GM23338 (cell line): Measurements from ENCODE around the gene NQO1. TPM values are rescaled to one million over a fixed set of nuclear protein-coding genes. Genes with fewer than 3 reads are reported as not detected.

Experiments
- ATAC-seq: fragments of 200-7000 bp; cut with Tn5 transposase; 3 replicates; pipeline ENCODE4 v1.9.1; 2020
- DNase-seq: peaks from one replicate; pipeline ENCODE4 v3.0.0-alpha.2; 2015; ENCODE audit warnings: low spot score
- H2AFZ ChIP-seq: fragments of 200-600 bp; sonication (generic); 2 replicates; pipeline ENCODE4 v1.8.0; 2016; ENCODE audit warnings: antibody characterized with exemption, mild to moderate bottlenecking, moderate library complexity
- H3F3A ChIP-seq: fragments of 200-600 bp; sonication (generic); replicated peaks from 2 replicates; pipeline ENCODE4 v1.8.0; 2017; ENCODE audit warnings: antibody characterized with exemption, mixed run types, low read depth
- H3K27ac ChIP-seq: fragments of 200-600 bp; sonication (generic); 2 replicates; pipeline ENCODE4 v1.6.1; 2016; ENCODE audit warnings: low read depth
- H3K27me3 ChIP-seq: fragments of 200-600 bp; sonication (generic); 2 replicates; pipeline ENCODE4 v1.8.0; 2016; ENCODE audit warnings: mild to moderate bottlenecking, mixed run types, moderate library complexity; ENCODE audit not compliant: insufficient read depth
- H3K36me3 ChIP-seq: fragments of 200-600 bp; sonication (generic); 2 replicates; pipeline ENCODE4 v1.8.0; 2016; ENCODE audit warnings: mild to moderate bottlenecking; ENCODE audit not compliant: insufficient read depth
- H3K4me1 ChIP-seq: fragments of 200-600 bp; sonication (generic); 2 replicates; pipeline ENCODE4 v1.8.0; 2016; ENCODE audit warnings: mild to moderate bottlenecking, moderate library complexity; ENCODE audit not compliant: insufficient read depth
- H3K4me2 ChIP-seq: fragments of 200-600 bp; sonication (generic); 2 replicates; pipeline ENCODE4 v1.7.1; 2017; ENCODE audit warnings: mixed run types
- H3K4me3 ChIP-seq: fragments of 200-600 bp; sonication (generic); 2 replicates; pipeline ENCODE4 v1.6.1; 2016; ENCODE audit warnings: mixed run types
- H3K79me2 ChIP-seq: fragments of 200-600 bp; sonication (generic); replicated peaks from 2 replicates; pipeline ENCODE4 v1.8.0; 2017; ENCODE audit warnings: mild to moderate bottlenecking; ENCODE audit not compliant: insufficient read depth
- H3K9me2 ChIP-seq: fragments of 200-600 bp; sonication (generic); 2 replicates; pipeline ENCODE4 v1.8.0; 2017; ENCODE audit not compliant: insufficient read depth
- H4K20me1 ChIP-seq: fragments of 200-600 bp; sonication (generic); replicated peaks from 2 replicates; pipeline ENCODE4 v1.8.0; 2017; ENCODE audit warnings: mild to moderate bottlenecking; ENCODE audit not compliant: insufficient read depth
- H3K27ac Mint-ChIP-seq: 2 replicates; pipeline ENCODE4 v1.8.0; 2020; ENCODE audit warnings: inconsistent platforms, mild to moderate bottlenecking, moderate library complexity, mixed read lengths
- H3K27me3 Mint-ChIP-seq: 3 replicates; pipeline ENCODE4 v1.8.0; 2022; ENCODE audit warnings: low read depth, mild to moderate bottlenecking, moderate library complexity, mixed read lengths, inconsistent platforms; ENCODE audit not compliant: insufficient read depth, poor library complexity
- H3K36me3 Mint-ChIP-seq: 3 replicates; pipeline ENCODE4 v1.8.0; 2021; ENCODE audit warnings: low read depth, mild to moderate bottlenecking, inconsistent platforms, moderate library complexity, mixed read lengths
- H3K4me1 Mint-ChIP-seq: 3 replicates; pipeline ENCODE4 v1.8.0; 2020; ENCODE audit warnings: mild to moderate bottlenecking, inconsistent platforms, mixed read lengths
- H3K4me3 Mint-ChIP-seq: 3 replicates; pipeline ENCODE4 v1.8.0; 2021; ENCODE audit warnings: moderate library complexity, mild to moderate bottlenecking, inconsistent platforms, mixed read lengths
- H3K9me3 Mint-ChIP-seq: 3 replicates; pipeline ENCODE4 v1.8.0; 2020; ENCODE audit warnings: moderate library complexity, mild to moderate bottlenecking, inconsistent platforms, mixed read lengths
- CREB1 ChIP-seq: fragments of 250-450 bp; sonication (Bioruptor Pico); IDR thresholded peaks from 2 replicates; pipeline ENCODE4 v1.5.0; 2020; ENCODE audit warnings: low read depth, mild to moderate bottlenecking, moderate library complexity
- CTCF ChIP-seq, 2 experiments: fragments of 200-600 bp in 1 of 2; sonication (generic) in 1 of 2; conservative IDR thresholded peaks; 2 replicates each; pipeline versions ENCODE4 v1.5.1 to v1.6.1; 2016 to 2017; ENCODE audit warnings: antibody characterized with exemption in 2 of 2, low read depth in 2 of 2, mild to moderate bottlenecking in 2 of 2, moderate library complexity in 1 of 2
- ETS1 ChIP-seq: IDR thresholded peaks from 2 replicates; pipeline ENCODE4 v1.6.1; 2016; ENCODE audit warnings: antibody characterized with exemption
- EZH2 ChIP-seq: fragments of 200-600 bp; sonication (generic); IDR thresholded peaks from one replicate; pipeline ENCODE4 v1.8.0; 2017; ENCODE audit warnings: antibody characterized with exemption, mild to moderate bottlenecking, low read depth; ENCODE audit not compliant: unreplicated experiment
- EZH2phosphoT487 ChIP-seq: fragments of 200-600 bp; sonication (generic); IDR thresholded peaks from one replicate; pipeline ENCODE4 v1.8.1; 2018; ENCODE audit warnings: antibody characterized with exemption; ENCODE audit not compliant: unreplicated experiment
- JUNB ChIP-seq: IDR thresholded peaks from one replicate; pipeline ENCODE4 v1.6.1; 2016; ENCODE audit warnings: antibody characterized with exemption; ENCODE audit not compliant: unreplicated experiment
- NANOG ChIP-seq: IDR thresholded peaks from 2 replicates; pipeline ENCODE4 v1.6.1; 2016; ENCODE audit warnings: antibody characterized with exemption, borderline replicate concordance
- POLR2AphosphoS5 ChIP-seq: IDR thresholded peaks from 2 replicates; pipeline ENCODE4 v1.6.1; 2016; ENCODE audit warnings: antibody characterized with exemption, low read depth
- REST ChIP-seq: IDR thresholded peaks from one replicate; pipeline ENCODE4 v1.6.1; 2018; ENCODE audit warnings: antibody characterized with exemption; ENCODE audit not compliant: unreplicated experiment
- STAT1 ChIP-seq: IDR thresholded peaks from one replicate; pipeline ENCODE4 v1.6.1; 2016; ENCODE audit warnings: antibody characterized with exemption; ENCODE audit not compliant: unreplicated experiment
- ZNF114 ChIP-seq: fragments of 250-450 bp; sonication (Bioruptor Pico); IDR thresholded peaks from 2 replicates; pipeline ENCODE4 v1.5.0; 2020; ENCODE audit warnings: mild to moderate bottlenecking, moderate library complexity
- ZNF331 ChIP-seq: fragments of 250-450 bp; sonication (Bioruptor Pico); IDR thresholded peaks from 2 replicates; pipeline ENCODE4 v1.5.0; 2020; ENCODE audit warnings: low read depth, mild to moderate bottlenecking, moderate library complexity
- ZNF462 ChIP-seq: fragments of 250-450 bp; sonication (Bioruptor Pico); IDR thresholded peaks from 2 replicates; pipeline ENCODE4 v1.5.0; 2020; ENCODE audit warnings: mild to moderate bottlenecking, moderate library complexity
- polyA plus RNA-seq: library from polyadenylated mRNA; unstranded; fragments of >200 nt; fragmentation: Nextera tagmentation; extraction: Ambion mirVana; gene quantifications from 2 replicates; pipeline ENCODE4 v1.2.1, GENCODE V29; 2016
- total RNA-seq: library from RNA; depleted of rRNA; stranded (reverse); fragments of >200 nt; shearing (Covaris generic); gene quantifications from 2 replicates; pipeline ENCODE4 v1.2.3, GENCODE V29; 2014

The NQO1 gene
- total and polyA plus RNA-seq, 2 experiments from 2014 or later = 80.9 to 86.3 TPM

GRCh38 chr16:69761983-69762813, 35.8 kb upstream of the NQO1 start, which contains the start of gene WWP2:
TSS of gene WWP2 (plus strand) at chr16:69762332. CDS start at chr16:69787011, 24,679 bp downstream.
- no peaks in the 10 kb centered on the region for H3F3A ChIP-seq
- H3K27ac ChIP-seq = peak within 1 kb of the TSS; percentile 95
- H2AFZ ChIP-seq = peak within 1 kb of the TSS; percentile 93
- peaks cover 2% of the 10 kb centered on the region; the same call in 2 of the 3 replicates for H3K9me3 Mint-ChIP-seq
- DNase-seq (peak; percentile 91), ATAC-seq (peak; percentile 93)
- peak within 1 kb of the TSS; percentile 93 for H3K4me2 ChIP-seq
- H3K4me1 ChIP-seq = peaks cover 6% of the 10 kb centered on the region; the same call in 1 of the 2 replicates
- H3K4me1 Mint-ChIP-seq = peaks cover 7% of the 10 kb centered on the region
- peaks cover 3% of the 10 kb centered on the region; the same call in 2 of the 3 replicates for H3K36me3 Mint-ChIP-seq
- H3K36me3 ChIP-seq = no peaks in the 10 kb centered on the region
- H3K4me3 Mint-ChIP-seq = peak within 1 kb of the TSS; percentile 95
- peaks cover 41% of the 10 kb centered on the region for H3K79me2 ChIP-seq
- peaks cover 10% of the 10 kb centered on the region for H3K27me3 Mint-ChIP-seq
- H3K27me3 ChIP-seq = no peaks in the 10 kb centered on the region
- TF ChIP-seq JUNB (no peak), POLR2AphosphoS5 (peak; percentile 68), REST (no peak), ZNF331 (no peak), EZH2phosphoT487 (no peak), NANOG (no peak), ZNF462 (CRISPR knock-in tag) (no peak), ETS1 (peak; percentile 44; the same call in 1 of the 2 replicates), EZH2 (no peak), ZNF114 (CRISPR knock-in tag) (no peak), CTCF (conservative IDR thresholded peaks at IDR 0.05; ENCODE audit: low read depth in 2 of 2) (no peak), CREB1 (peak; percentile 29; the same call in 1 of the 2 replicates), STAT1 (no peak)
- H4K20me1 ChIP-seq = 0 out of 2 replicates have a peak, but pooled peaks cover 3% of the 10 kb centered on the region
- H3K9me2 ChIP-seq = no peaks in the 10 kb centered on the region
- peak within 1 kb of the TSS; percentile 89 for H3K4me3 ChIP-seq
- H3K27ac Mint-ChIP-seq = peak within 1 kb of the TSS; percentile 93
